HepG2 (cell line): ENCODE results near the gene MSANTD4. TPM values are rescaled to one million over a fixed set of nuclear protein-coding genes. Genes with fewer than 3 reads are reported as not detected.

Experiments used
- ARNTL ChIP-seq: sonication (generic); formaldehyde crosslinking; IDR thresholded peaks from 2 replicates; pipeline ENCODE4 v1.4.0; 2020; ENCODE audit warnings: mild to moderate bottlenecking, missing genetic modification reagents
- ATM ChIP-seq: fragments of 450-650 bp; IDR thresholded peaks from 2 replicates; pipeline ENCODE4 v1.7.1; 2017; ENCODE audit warnings: mild to moderate bottlenecking, borderline replicate concordance
- FOSL2 ChIP-seq: sonication (generic); formaldehyde crosslinking; IDR thresholded peaks from 2 replicates; pipeline ENCODE4 v1.4.0; 2020; ENCODE audit warnings: missing genetic modification reagents
- FOXA3 ChIP-seq: IDR thresholded peaks from 2 replicates; pipeline ENCODE4 v1.6.1; 2016; ENCODE audit warnings: missing genetic modification reagents, missing compliant biosample characterization
- HDAC1 ChIP-seq: sonication (generic); formaldehyde crosslinking; IDR thresholded peaks from 2 replicates; pipeline ENCODE4 v1.5.1; 2020; ENCODE audit warnings: mild to moderate bottlenecking, missing genetic modification reagents
- HNF1A ChIP-seq, 2 experiments: sonication (generic) in 1 of 2; formaldehyde crosslinking in 1 of 2; IDR thresholded peaks; 2 replicates each; pipeline versions ENCODE4 v1.4.0 to v1.6.1; 2016 to 2020; ENCODE audit warnings: borderline replicate concordance in 1 of 2, low read depth in 1 of 2, mild to moderate bottlenecking in 1 of 2, missing genetic modification reagents in 1 of 2
- KAT7 ChIP-seq: IDR thresholded peaks from 2 replicates; pipeline ENCODE4 v1.6.1; 2018; ENCODE audit warnings: borderline replicate concordance, missing compliant biosample characterization
- MED1 ChIP-seq: sonication (generic); formaldehyde crosslinking; IDR thresholded peaks from 2 replicates; pipeline ENCODE4 v1.4.0; 2020; ENCODE audit warnings: missing genetic modification reagents
- MLLT10 ChIP-seq: sonication (generic); formaldehyde crosslinking; IDR thresholded peaks from 2 replicates; pipeline ENCODE4 v1.4.0; 2020; ENCODE audit warnings: missing genetic modification reagents
- NR2C2 ChIP-seq: sonication (generic); formaldehyde crosslinking; IDR thresholded peaks from 2 replicates; pipeline ENCODE4 v1.4.0; 2020; ENCODE audit warnings: missing genetic modification reagents, mild to moderate bottlenecking, moderate library complexity, borderline replicate concordance
- PBX3 ChIP-seq: sonication (generic); formaldehyde crosslinking; IDR thresholded peaks from 2 replicates; pipeline ENCODE4 v1.8.1; 2023; ENCODE audit warnings: missing genetic modification reagents, inconsistent platforms, borderline replicate concordance
- ZFP36L1 ChIP-seq: sonication (generic); formaldehyde crosslinking; IDR thresholded peaks from 2 replicates; pipeline ENCODE4 v1.8.0; 2022; ENCODE audit warnings: mild to moderate bottlenecking, missing genetic modification reagents, moderate library complexity
- ZKSCAN8 ChIP-seq: IDR thresholded peaks from 2 replicates; pipeline ENCODE4 v1.6.1; 2016; ENCODE audit warnings: borderline replicate concordance, missing genetic modification reagents, missing compliant biosample characterization
- ZNF282 ChIP-seq: fragments of 450-650 bp; IDR thresholded peaks from 2 replicates; pipeline ENCODE4 v1.6.1; 2018; ENCODE audit not compliant: partially characterized antibody
- ZNF772 ChIP-seq: sonication (generic); formaldehyde crosslinking; IDR thresholded peaks from 2 replicates; pipeline ENCODE4 v1.5.0; 2020; ENCODE audit warnings: mild to moderate bottlenecking, missing genetic modification reagents
- ZNF883 ChIP-seq: sonication (generic); formaldehyde crosslinking; IDR thresholded peaks from 2 replicates; pipeline ENCODE4 v1.5.1; 2020; ENCODE audit warnings: mild to moderate bottlenecking, missing genetic modification reagents; ENCODE audit errors: not compliant biosample characterization
- polyA plus RNA-seq, 8 experiments: library from polyadenylated mRNA; depleted of rRNA in 3 of 8; stranded (reverse) in 7 of 8; unstranded in 1 of 8; fragments of >200 nt; fragmentation: Illumina TruSeq in 4 of 8; extraction: Trizol in 4 of 8; gene quantifications; 2 replicates each; pipeline versions ENCODE4 v1.2.1 to v1.2.3, GENCODE V29; 2011 to 2016; ENCODE audit warnings: low read depth in 4 of 8, missing spikeins in 1 of 8, mixed read lengths in 1 of 8; ENCODE audit not compliant: insufficient read depth in 1 of 8
- total RNA-seq, 5 experiments: library from RNA; depleted of rRNA; stranded (reverse); fragments of >200 nt; fragmentation: Illumina TruSeq; extraction: Trizol; gene quantifications; 2 replicates each; pipeline ENCODE4 v1.2.3, GENCODE V29; 2016; ENCODE audit warnings: low read depth in 1 of 5
- TF ChIP-seq, protein P1 (sequence below): sonication (generic); formaldehyde crosslinking; IDR thresholded peaks from 2 replicates; pipeline ENCODE4 v1.9.0; 2021; ENCODE audit warnings: mild to moderate bottlenecking, missing genetic modification reagents

The MSANTD4 gene
- total and polyA plus RNA-seq, 2 of the 13 experiments (the other 11 are each of a cell fraction or from before 2014, with no cell fraction given): 4.4 to 15.7 TPM

- TF ChIP-seq, protein P1, sequence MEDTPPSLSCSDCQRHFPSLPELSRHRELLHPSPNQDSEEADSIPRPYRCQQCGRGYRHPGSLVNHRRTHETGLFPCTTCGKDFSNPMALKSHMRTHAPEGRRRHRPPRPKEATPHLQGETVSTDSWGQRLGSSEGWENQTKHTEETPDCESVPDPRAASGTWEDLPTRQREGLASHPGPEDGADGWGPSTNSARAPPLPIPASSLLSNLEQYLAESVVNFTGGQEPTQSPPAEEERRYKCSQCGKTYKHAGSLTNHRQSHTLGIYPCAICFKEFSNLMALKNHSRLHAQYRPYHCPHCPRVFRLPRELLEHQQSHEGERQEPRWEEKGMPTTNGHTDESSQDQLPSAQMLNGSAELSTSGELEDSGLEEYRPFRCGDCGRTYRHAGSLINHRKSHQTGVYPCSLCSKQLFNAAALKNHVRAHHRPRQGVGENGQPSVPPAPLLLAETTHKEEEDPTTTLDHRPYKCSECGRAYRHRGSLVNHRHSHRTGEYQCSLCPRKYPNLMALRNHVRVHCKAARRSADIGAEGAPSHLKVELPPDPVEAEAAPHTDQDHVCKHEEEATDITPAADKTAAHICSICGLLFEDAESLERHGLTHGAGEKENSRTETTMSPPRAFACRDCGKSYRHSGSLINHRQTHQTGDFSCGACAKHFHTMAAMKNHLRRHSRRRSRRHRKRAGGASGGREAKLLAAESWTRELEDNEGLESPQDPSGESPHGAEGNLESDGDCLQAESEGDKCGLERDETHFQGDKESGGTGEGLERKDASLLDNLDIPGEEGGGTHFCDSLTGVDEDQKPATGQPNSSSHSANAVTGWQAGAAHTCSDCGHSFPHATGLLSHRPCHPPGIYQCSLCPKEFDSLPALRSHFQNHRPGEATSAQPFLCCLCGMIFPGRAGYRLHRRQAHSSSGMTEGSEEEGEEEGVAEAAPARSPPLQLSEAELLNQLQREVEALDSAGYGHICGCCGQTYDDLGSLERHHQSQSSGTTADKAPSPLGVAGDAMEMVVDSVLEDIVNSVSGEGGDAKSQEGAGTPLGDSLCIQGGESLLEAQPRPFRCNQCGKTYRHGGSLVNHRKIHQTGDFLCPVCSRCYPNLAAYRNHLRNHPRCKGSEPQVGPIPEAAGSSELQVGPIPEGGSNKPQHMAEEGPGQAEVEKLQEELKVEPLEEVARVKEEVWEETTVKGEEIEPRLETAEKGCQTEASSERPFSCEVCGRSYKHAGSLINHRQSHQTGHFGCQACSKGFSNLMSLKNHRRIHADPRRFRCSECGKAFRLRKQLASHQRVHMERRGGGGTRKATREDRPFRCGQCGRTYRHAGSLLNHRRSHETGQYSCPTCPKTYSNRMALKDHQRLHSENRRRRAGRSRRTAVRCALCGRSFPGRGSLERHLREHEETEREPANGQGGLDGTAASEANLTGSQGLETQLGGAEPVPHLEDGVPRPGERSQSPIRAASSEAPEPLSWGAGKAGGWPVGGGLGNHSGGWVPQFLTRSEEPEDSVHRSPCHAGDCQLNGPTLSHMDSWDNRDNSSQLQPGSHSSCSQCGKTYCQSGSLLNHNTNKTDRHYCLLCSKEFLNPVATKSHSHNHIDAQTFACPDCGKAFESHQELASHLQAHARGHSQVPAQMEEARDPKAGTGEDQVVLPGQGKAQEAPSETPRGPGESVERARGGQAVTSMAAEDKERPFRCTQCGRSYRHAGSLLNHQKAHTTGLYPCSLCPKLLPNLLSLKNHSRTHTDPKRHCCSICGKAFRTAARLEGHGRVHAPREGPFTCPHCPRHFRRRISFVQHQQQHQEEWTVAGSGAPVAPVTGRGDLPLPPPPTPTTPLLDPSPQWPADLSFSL: no peak
- TF ChIP-seq ATM (no peak), NR2C2 (CRISPR knock-in tag) (peak; percentile 99), ARNTL (CRISPR knock-in tag) (no peak), ZKSCAN8 (CRISPR knock-in tag) (peak; percentile 42; the same call in 1 of the 2 replicates), MED1 (CRISPR knock-in tag) (0 out of 2 replicates have a peak, but pooled peaks have one; percentile 19), ZNF883 (CRISPR knock-in tag) (peak; percentile 47), KAT7 (CRISPR knock-in tag) (peak; percentile 25; the same call in 1 of the 2 replicates), HNF1A (IDR thresholded peaks at IDR 0.05; ENCODE audit: low read depth) (no peak), HNF1A (CRISPR knock-in tag; IDR thresholded peaks at IDR 0.05; ENCODE audit: borderline replicate concordance) (peak; percentile 28; the same call in 1 of the 2 replicates), ZNF282 (no peak), FOSL2 (CRISPR knock-in tag) (peak; percentile 97), MLLT10 (CRISPR knock-in tag) (no peak), PBX3 (peak; percentile 96), ZNF772 (CRISPR knock-in tag) (peak; percentile 64; the same call in 1 of the 2 replicates), HDAC1 (peak; percentile 51), ZFP36L1 (CRISPR knock-in tag) (no peak), FOXA3 (CRISPR knock-in tag) (peak; percentile 6; the same call in 1 of the 2 replicates)
Measured at GRCh38 chr11:106021967-106022794, at the start of gene MSANTD4 (continued).
